ENCODE results near the gene LMO7. TPM values are rescaled to one million over a fixed set of nuclear protein-coding genes. Genes with fewer than 3 reads are reported as not detected.

LMO7 gene
- total and polyA plus RNA-seq, 2 of the 8 experiments (the other 6 are each of a cell fraction or from before 2014, with no cell fraction given): 8.1 to 28.3 TPM

GRCh38 chr13:75639454-75639853, 3.3 kb downstream of the LMO7 start:
- no peak overlapping the region for H3K23ac ChIP-seq (ENCODE audit: insufficient read length)
- TF ChIP-seq CEBPB (IDR thresholded peaks at IDR 0.05; ENCODE audit: low read depth, low read length) (no peak), CHD1 (IDR thresholded peaks at IDR 0.05; ENCODE audit: low read depth, low read length) (no peak), SAP30 (IDR thresholded peaks at IDR 0.05; ENCODE audit: insufficient read depth, insufficient replicate concordance, low read length) (no peak), YY1 (IDR thresholded peaks at IDR 0.05; ENCODE audit: low read depth, low read length) (no peak), ATF3 (IDR thresholded peaks at IDR 0.05; ENCODE audit: insufficient read depth, low read depth, low read length) (no peak), RXRA (IDR thresholded peaks at IDR 0.05; ENCODE audit: insufficient read depth, low read depth, low read length) (no peak), BRCA1 (IDR thresholded peaks at IDR 0.05; ENCODE audit: low read depth, low read length) (no peak), E2F6 (IDR thresholded peaks at IDR 0.05) (no peak), SUZ12 (IDR thresholded peaks at IDR 0.05; ENCODE audit: low read length) (no peak), GTF2F1 (IDR thresholded peaks at IDR 0.05; ENCODE audit: borderline replicate concordance, low read depth, low read length) (no peak), CTBP2 (IDR thresholded peaks at IDR 0.05; ENCODE audit: borderline replicate concordance, insufficient read depth, insufficient read length, low read length) (no peak), EZH2 (IDR thresholded peaks at IDR 0.05; ENCODE audit: low read depth, low read length, severe bottlenecking) (no peak)
- peaks cover 0 to 2% of the 10 kb centered on the region in 2 experiments for H4K20me1 ChIP-seq (replicated peaks in 1 of 2; ENCODE audit: control insufficient read depth in 1 of 2, insufficient read depth in 2 of 2, low read length in 2 of 2)
- no peak overlapping the region for H3K27ac ChIP-seq (ENCODE audit: low read depth, low read length)
- FAIRE-seq (no peak), DNase-seq (ENCODE audit: low read depth in 1 of 2, low spot score in 2 of 2) (no peak)
- WGBS, 2 experiments (ENCODE audit: extremely low coverage in 1 of 2, insufficient coverage in 1 of 2, insufficient read length in 1 of 2, insufficient replicate concordance in 2 of 2, low coverage in 1 of 2, low lambda C conversion rate in 2 of 2, missing lambda C conversion rate in 1 of 2): 89% methylated on average over 2 of the region's 2 CpGs; no CpG with 5 or more reads in 1 of the 2 experiments
- no peak overlapping the region for H2BK120ac ChIP-seq (replicated peaks; ENCODE audit: low read depth, low read length)
- no peak overlapping the region for H2BK12ac ChIP-seq (ENCODE audit: low read depth, low read length)
- H3K4me3 ChIP-seq (ENCODE audit: extremely low read depth in 1 of 4, insufficient read depth in 2 of 4, low read depth in 3 of 4, low read length in 4 of 4): no peak overlapping the region
- no peak overlapping the region for H2AFZ ChIP-seq (ENCODE audit: low read length)
- no peak overlapping the region for H3K14ac ChIP-seq (ENCODE audit: insufficient read length)
- H3K23me2 ChIP-seq (ENCODE audit: low read depth, low read length): peaks cover 16% of the 10 kb centered on the region; the same call in 1 of the 2 replicates
- peaks cover 3 to 13% (median 7%) of the 10 kb centered on the region in 4 experiments for H3K4me1 ChIP-seq (replicated peaks in 1 of 4; ENCODE audit: control insufficient read depth in 3 of 4, insufficient read depth in 4 of 4, low read length in 3 of 4)
- H2AK5ac ChIP-seq (ENCODE audit: low read depth, low read length): no peak overlapping the region
- ChIA-PET POLR2A (ENCODE audit: partially characterized antibody) (no interaction called here), CTCF (ENCODE audit: partially characterized antibody) (interaction anchor here (1.4 kb wide), 1 partner anchor 57 kb away, joined by 6 read pairs; no protein-coding TSS in a partner anchor)
- H3K9ac ChIP-seq (replicated peaks in 1 of 4; ENCODE audit: extremely low read depth in 1 of 4, low read depth in 3 of 4, low read length in 3 of 4): no peak overlapping the region
- no peak overlapping the region for H2BK20ac ChIP-seq (ENCODE audit: low read length)
- no peak overlapping the region for H4K8ac ChIP-seq (ENCODE audit: extremely low read depth, insufficient read depth, low read length)
- H3K4ac ChIP-seq (replicated peaks; ENCODE audit: insufficient read length, low read depth, low read length): no peak overlapping the region
- H4K5ac ChIP-seq (ENCODE audit: insufficient read length, low read depth, low read length): no peak overlapping the region
- peaks cover 4 to 30% (median 16%) of the 10 kb centered on the region in 4 experiments for H3K27me3 ChIP-seq (replicated peaks in 1 of 4; ENCODE audit: control insufficient read depth in 3 of 4, extremely low read depth in 1 of 4, insufficient read depth in 3 of 4, low read length in 3 of 4)
- H4K91ac ChIP-seq (replicated peaks; ENCODE audit: insufficient read length, low read length): no peak overlapping the region
- no peak overlapping the region for H2BK5ac ChIP-seq (ENCODE audit: low read depth, low read length)
- no peaks in the 10 kb centered on the region for H3K36me3 ChIP-seq (ENCODE audit: control insufficient read depth in 2 of 4, insufficient read depth in 4 of 4, low read length in 3 of 4)
- no peaks in the 10 kb centered on the region for H3K79me2 ChIP-seq (ENCODE audit: control insufficient read depth in 1 of 2, insufficient read depth in 2 of 2, low read length in 2 of 2)
- H3K56ac ChIP-seq (replicated peaks; ENCODE audit: insufficient read length, low read depth, low read length): no peak overlapping the region
- no peak overlapping the region for H3K18ac ChIP-seq (ENCODE audit: extremely low read depth, low read length)
- no peaks in the 10 kb centered on the region for H3K9me3 ChIP-seq (ENCODE audit: insufficient read depth in 2 of 2, low read depth in 1 of 2, low read length in 1 of 2)
- H2BK15ac ChIP-seq (ENCODE audit: low read length): no peak overlapping the region
- H3K79me1 ChIP-seq (ENCODE audit: low read depth, low read length): no peaks in the 10 kb centered on the region
- no peak overlapping the region for H3K4me2 ChIP-seq (ENCODE audit: insufficient read depth in 1 of 2, low read depth in 2 of 2, low read length in 2 of 2)
